ENCODE results near the gene PPIL4. TPM values are rescaled to one million over a fixed set of nuclear protein-coding genes. Genes with fewer than 3 reads are reported as not detected.

Gene PPIL4
- total and polyA plus RNA-seq, 10 of the 15 experiments (the other 5 are each of a cell fraction or from before 2014, with no cell fraction given) = 8.0 to 28.4 (median 24.3) TPM

DNA sequence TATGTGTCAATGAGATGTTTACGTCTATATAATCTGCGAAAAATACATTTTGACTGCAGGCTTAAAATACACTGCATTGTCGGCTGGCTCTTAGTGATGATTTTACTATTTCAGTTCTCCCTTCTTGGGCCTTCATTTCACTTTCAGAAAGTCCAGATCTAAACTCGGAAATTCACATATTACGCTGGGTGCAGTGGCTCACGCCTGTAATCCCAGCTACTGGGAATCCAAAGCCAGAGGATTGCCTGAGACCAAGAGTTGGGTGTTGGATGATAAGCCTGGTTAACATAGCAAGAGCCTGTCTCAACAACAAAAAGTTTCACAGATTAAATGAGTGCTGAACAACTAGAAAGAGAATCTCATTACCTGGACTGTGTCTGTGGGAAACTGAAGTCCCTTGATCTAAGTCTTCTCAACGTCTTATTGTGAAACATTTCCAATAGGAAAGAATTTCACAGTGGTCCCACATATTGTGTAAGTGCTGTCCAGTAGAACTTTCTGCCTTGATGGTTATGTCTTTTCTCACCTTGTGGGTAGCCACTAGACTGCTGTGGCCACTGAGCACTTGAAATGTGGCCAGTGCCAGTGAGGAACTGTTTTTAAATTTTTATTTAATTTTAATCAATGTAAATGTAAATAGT is 22.2 kb upstream of the PPIL4 start:
- SMC1A ChIA-PET (ENCODE audit: uncharacterized antibody, unreplicated experiment) = interaction anchor here (1.6 to 1.7 kb wide), 3 partner anchors 12 to 150 kb away, joined by 4 to 5 read pairs (median 4); partner anchors contain the start of gene LATS1
- H3K4me3 ChIP-seq = peak overlapping the region; percentile 97
- peak overlapping the region; percentile 18; the same call in 1 of the 2 replicates for H2AFZ ChIP-seq (ENCODE audit: control insufficient read depth, low read depth, low read length)
- no peak for TF ChIP-seq CBX3 (IDR thresholded peaks at IDR 0.05; ENCODE audit: borderline replicate concordance, low read depth)
- TF ChIP-seq, protein P1, sequence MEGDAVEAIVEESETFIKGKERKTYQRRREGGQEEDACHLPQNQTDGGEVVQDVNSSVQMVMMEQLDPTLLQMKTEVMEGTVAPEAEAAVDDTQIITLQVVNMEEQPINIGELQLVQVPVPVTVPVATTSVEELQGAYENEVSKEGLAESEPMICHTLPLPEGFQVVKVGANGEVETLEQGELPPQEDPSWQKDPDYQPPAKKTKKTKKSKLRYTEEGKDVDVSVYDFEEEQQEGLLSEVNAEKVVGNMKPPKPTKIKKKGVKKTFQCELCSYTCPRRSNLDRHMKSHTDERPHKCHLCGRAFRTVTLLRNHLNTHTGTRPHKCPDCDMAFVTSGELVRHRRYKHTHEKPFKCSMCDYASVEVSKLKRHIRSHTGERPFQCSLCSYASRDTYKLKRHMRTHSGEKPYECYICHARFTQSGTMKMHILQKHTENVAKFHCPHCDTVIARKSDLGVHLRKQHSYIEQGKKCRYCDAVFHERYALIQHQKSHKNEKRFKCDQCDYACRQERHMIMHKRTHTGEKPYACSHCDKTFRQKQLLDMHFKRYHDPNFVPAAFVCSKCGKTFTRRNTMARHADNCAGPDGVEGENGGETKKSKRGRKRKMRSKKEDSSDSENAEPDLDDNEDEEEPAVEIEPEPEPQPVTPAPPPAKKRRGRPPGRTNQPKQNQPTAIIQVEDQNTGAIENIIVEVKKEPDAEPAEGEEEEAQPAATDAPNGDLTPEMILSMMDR (IDR thresholded peaks at IDR 0.05 in 2 of 3, conservative IDR thresholded peaks at IDR 0.05 in 1 of 3; ENCODE audit: control insufficient read depth in 2 of 3, extremely low read depth in 1 of 3, insufficient read depth in 1 of 3, low read depth in 3 of 3, low read length in 3 of 3) = no peak
- peak; percentile 23; the same call in 1 of the 2 replicates for TF ChIP-seq RUNX3 (IDR thresholded peaks at IDR 0.05; ENCODE audit: low read length)
- 0 out of 2 replicates have a peak, but pooled peaks have one; percentile 21 for TF ChIP-seq TAF1 (IDR thresholded peaks at IDR 0.05; ENCODE audit: borderline replicate concordance, low read depth, low read length)
- TF ChIP-seq SPI1 (IDR thresholded peaks at IDR 0.05; ENCODE audit: borderline replicate concordance, insufficient read depth, low read depth, low read length) = peak; percentile 56
- TF ChIP-seq YY1 (IDR thresholded peaks at IDR 0.05; ENCODE audit: low read depth, low read length) = no peak
- no peak for TF ChIP-seq HDAC6 (IDR thresholded peaks at IDR 0.05; ENCODE audit: unreplicated experiment)
- 0 out of 2 replicates have a peak, but pooled peaks have one; percentile 3 for TF ChIP-seq MTA3 (IDR thresholded peaks at IDR 0.05; ENCODE audit: borderline replicate concordance, low read length)
- 0 out of 2 replicates have a peak, but pooled peaks have one; percentile 57 for TF ChIP-seq PML (IDR thresholded peaks at IDR 0.05; ENCODE audit: low read length)
- TF ChIP-seq JUNB (IDR thresholded peaks at IDR 0.05) = 0 out of 2 replicates have a peak, but pooled peaks have one; percentile 6
- TF ChIP-seq, protein P2, sequence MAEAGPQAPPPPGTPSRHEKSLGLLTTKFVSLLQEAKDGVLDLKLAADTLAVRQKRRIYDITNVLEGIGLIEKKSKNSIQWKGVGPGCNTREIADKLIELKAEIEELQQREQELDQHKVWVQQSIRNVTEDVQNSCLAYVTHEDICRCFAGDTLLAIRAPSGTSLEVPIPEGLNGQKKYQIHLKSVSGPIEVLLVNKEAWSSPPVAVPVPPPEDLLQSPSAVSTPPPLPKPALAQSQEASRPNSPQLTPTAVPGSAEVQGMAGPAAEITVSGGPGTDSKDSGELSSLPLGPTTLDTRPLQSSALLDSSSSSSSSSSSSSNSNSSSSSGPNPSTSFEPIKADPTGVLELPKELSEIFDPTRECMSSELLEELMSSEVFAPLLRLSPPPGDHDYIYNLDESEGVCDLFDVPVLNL (IDR thresholded peaks at IDR 0.05; ENCODE audit: low read depth, low read length) = no peak
- no peak for TF ChIP-seq KAT2A (conservative IDR thresholded peaks at IDR 0.05; ENCODE audit: control insufficient read depth, low read depth, low read length)
- peak; percentile 14; the same call in 1 of the 2 replicates for TF ChIP-seq MEF2A (IDR thresholded peaks at IDR 0.05; ENCODE audit: insufficient read depth, low read depth, low read length)
- TF ChIP-seq IKZF2 (IDR thresholded peaks at IDR 0.05) = peak in 1 of 2 experiments; percentile 20; a peak in 1 of 4 replicates
- peak; percentile 28; the same call in 1 of the 2 replicates for TF ChIP-seq CREM (IDR thresholded peaks at IDR 0.05; ENCODE audit: low read depth)
- TF ChIP-seq, protein P3, sequence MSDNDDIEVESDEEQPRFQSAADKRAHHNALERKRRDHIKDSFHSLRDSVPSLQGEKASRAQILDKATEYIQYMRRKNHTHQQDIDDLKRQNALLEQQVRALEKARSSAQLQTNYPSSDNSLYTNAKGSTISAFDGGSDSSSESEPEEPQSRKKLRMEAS (IDR thresholded peaks at IDR 0.05; ENCODE audit: low read depth, low read length) = no peak
- peak; percentile 56; the same call in 1 of the 2 replicates for TF ChIP-seq EED (IDR thresholded peaks at IDR 0.05; ENCODE audit: low read depth)
- H4K20me1 ChIP-seq (ENCODE audit: control insufficient read depth, insufficient read depth) = no peaks in the 10 kb centered on the region
- no peaks in the 10 kb centered on the region for H3K9me3 ChIP-seq (replicated peaks; ENCODE audit: control insufficient read depth, insufficient read depth, low read length)
- peak overlapping the region; percentile 94 for H3K27ac ChIP-seq (ENCODE audit: control insufficient read depth, insufficient read depth)
- H3K4me2 ChIP-seq (ENCODE audit: control insufficient read depth, insufficient read depth) = peak overlapping the region; percentile 77
- WGBS (ENCODE audit: insufficient coverage, insufficient replicate concordance, low lambda C conversion rate, missing lambda C conversion rate) = 2% methylated on average over 7 of the region's 7 CpGs
- RAD21 ChIA-PET (ENCODE audit: unreplicated experiment) = interaction anchor here (0.9 kb wide), 2 partner anchors 21 to 149 kb away, joined by 3 read pairs; no protein-coding TSS in a partner anchor
- 0 out of 3 replicates have a peak, but pooled peaks have one; percentile 3 for ATAC-seq
- BruUV-seq (replicated peaks) = no TSS peak
- no peak for DNase-seq (ENCODE audit: low read depth, low spot score)
- H3K4me1 ChIP-seq (ENCODE audit: control insufficient read depth, insufficient read depth, low read length) = peaks cover 13% of the 10 kb centered on the region; the same call in 1 of the 2 replicates
- intact Hi-C loops (cut with micrococcal nuclease; ENCODE audit: unreplicated experiment) = loop anchor here (2.0 to 5.0 kb wide), 4 partner anchors 81 to 179 kb away; partner anchors contain the start of genes KATNA1, LATS1, NUP43 and PCMT1
- peak overlapping the region; percentile 61 for H3K9ac ChIP-seq (ENCODE audit: control insufficient read depth, insufficient read depth, low read length)
- in situ Hi-C loops (cut with MboI) = no loop called here
- peak; percentile 23 for FAIRE-seq
- peaks cover 0 to 5% of the 10 kb centered on the region in 2 experiments; a peak in 1 of 4 replicates for H3K36me3 ChIP-seq (ENCODE audit: control insufficient read depth in 2 of 2, insufficient read depth in 2 of 2, low read length in 1 of 2)
- H3K79me2 ChIP-seq (ENCODE audit: control insufficient read depth, insufficient read depth, low read length) = peaks cover 50% of the 10 kb centered on the region
- H3K27me3 ChIP-seq (replicated peaks in 1 of 2; ENCODE audit: control insufficient read depth in 2 of 2, insufficient read depth in 2 of 2, low read length in 1 of 2) = no peaks in the 10 kb centered on the region
- CTCF ChIA-PET = interaction anchor here (0.7 to 1.1 kb wide), 4 partner anchors 51 to 254 kb away, joined by 3 to 4 read pairs (median 3); no protein-coding TSS in a partner anchor
- POLR2A ChIA-PET = interaction anchor here (2.0 kb wide), 1 partner anchor 150 kb away, joined by 4 read pairs; no protein-coding TSS in a partner anchor
